T-cell (primary cell): ENCODE results near the gene CXCL8. TPM values are rescaled to one million over a fixed set of nuclear protein-coding genes. Genes with fewer than 3 reads are reported as not detected.
"Not testable (repeated sequence)": the region's sequence is repeated elsewhere in the genome, so short reads cannot be mapped to it uniquely, and the experiment has no call there.

Experiments used
- ATAC-seq, 4 experiments: fragments of 200-7000 bp in 3 of 4; fragments of 150-1000 bp in 1 of 4; cut with Tn5 transposase; replicated peaks in 1 of 4; 1 replicate in 3 of 4; 2 replicates in 1 of 4; pipeline ENCODE4 v1.10.0; 2021; ENCODE audit warnings: moderate library complexity in 3 of 4, mild to moderate bottlenecking in 2 of 4, moderate number of reproducible peaks in 1 of 4
- CTCF ChIA-PET, 2 donors: fragments of 300-600 bp; sonication (Branson Sonifier 250); formaldehyde crosslinking; loops; one replicate each; lab custom pipeline; 2022; ENCODE audit warnings: antibody characterized with exemption in 2 of 2; lab: Charles Lee
- POLR2A ChIA-PET, 2 donors: fragments of 300-600 bp; sonication (Branson Sonifier 250); formaldehyde crosslinking; loops; one replicate each; lab custom pipeline; 2022; ENCODE audit warnings: antibody characterized with exemption in 2 of 2; lab: Charles Lee
- DNase-seq, 35 experiments: peaks; one replicate each; pipeline versions ENCODE4 v3.0.0 to v3.0.0-alpha.2; 2013 to 2023
- H3K27ac ChIP-seq: one replicate; pipeline ENCODE4 v1.5.1; 2013; ENCODE audit warnings: low read length
- H3K27me3 ChIP-seq, 2 experiments: replicated peaks in 1 of 2; 1 replicate in 1 of 2; 2 replicates in 1 of 2; pipeline versions ENCODE4 v1.6.1 to v1.7.0; 2013; ENCODE audit warnings: low read length in 1 of 2, mixed read lengths in 1 of 2; ENCODE audit not compliant: control insufficient read depth in 2 of 2, insufficient read depth in 2 of 2; ENCODE audit errors: extremely low read depth in 1 of 2
- H3K36me3 ChIP-seq, 2 donors: 1 replicate in 1 of 2; 2 replicates in 1 of 2; pipeline versions ENCODE4 v1.6.1 to v1.7.0; 2013; ENCODE audit warnings: low read length in 1 of 2; ENCODE audit not compliant: control insufficient read depth in 2 of 2, insufficient read depth in 1 of 2; ENCODE audit errors: extremely low read depth in 1 of 2
- H3K4me1 ChIP-seq, 2 experiments: 1 replicate in 1 of 2; 2 replicates in 1 of 2; pipeline versions ENCODE4 v1.6.1 to v1.7.0; 2013; ENCODE audit warnings: low read length in 2 of 2, mixed read lengths in 1 of 2; ENCODE audit not compliant: insufficient read depth in 2 of 2, control insufficient read depth in 1 of 2; ENCODE audit errors: extremely low read depth in 1 of 2
- H3K4me3 ChIP-seq, 2 donors: 1 replicate in 1 of 2; 2 replicates in 1 of 2; pipeline versions ENCODE4 v1.5.1 to v1.7.0; 2013; ENCODE audit warnings: mild to moderate bottlenecking in 2 of 2, low read length in 1 of 2, moderate library complexity in 1 of 2; ENCODE audit not compliant: control insufficient read depth in 1 of 2; ENCODE audit errors: extremely low read depth in 1 of 2
- H3K9me3 ChIP-seq: 2 replicates; pipeline ENCODE4 v1.7.0; 2013
- H3K27ac Mint-ChIP-seq, 2 donors: one replicate each; pipeline ENCODE4 v1.8.0; 2020 to 2021; ENCODE audit warnings: mild to moderate bottlenecking in 2 of 2, mixed read lengths in 2 of 2
- H3K27me3 Mint-ChIP-seq, 2 donors: one replicate each; pipeline ENCODE4 v1.8.0; 2021 to 2022; ENCODE audit warnings: mixed read lengths in 2 of 2
- H3K36me3 Mint-ChIP-seq: one replicate; pipeline ENCODE4 v1.8.0; 2021; ENCODE audit warnings: mixed read lengths
- H3K4me1 Mint-ChIP-seq, 3 donors: one replicate each; pipeline ENCODE4 v1.8.0; 2020 to 2022; ENCODE audit warnings: mixed read lengths in 3 of 3, mild to moderate bottlenecking in 1 of 3
- H3K4me3 Mint-ChIP-seq, 3 donors: one replicate each; pipeline ENCODE4 v1.8.0; 2020 to 2022; ENCODE audit warnings: mild to moderate bottlenecking in 3 of 3, mixed read lengths in 3 of 3, moderate library complexity in 3 of 3
- H3K9me3 Mint-ChIP-seq, 3 donors: one replicate each; pipeline ENCODE4 v1.8.0; 2020 to 2022; ENCODE audit warnings: mixed read lengths in 3 of 3
- WGBS: methylation state at CpG from one replicate; pipeline ENCODE4 v1.1.5; 2013; ENCODE audit warnings: missing lambda C conversion rate; ENCODE audit not compliant: insufficient coverage; 5-methylcytosine and 5-hydroxymethylcytosine counted together
- total RNA-seq, 35 experiments: library from RNA in 6 of 35; stranded (reverse) in 6 of 35; fragments of 120-200 nt in 1 of 35; gene quantifications; one replicate each; pipeline versions ENCODE4 v1.2.1 to v1.2.4 and lab custom pipeline; 2013 to 2026

The CXCL8 gene
- total RNA-seq, 5 donors from 2014 or later (not counting 1 experiment from before 2014, with no cell fraction given) = 0.39 to 1.4 (median 0.67) TPM

DNA sequence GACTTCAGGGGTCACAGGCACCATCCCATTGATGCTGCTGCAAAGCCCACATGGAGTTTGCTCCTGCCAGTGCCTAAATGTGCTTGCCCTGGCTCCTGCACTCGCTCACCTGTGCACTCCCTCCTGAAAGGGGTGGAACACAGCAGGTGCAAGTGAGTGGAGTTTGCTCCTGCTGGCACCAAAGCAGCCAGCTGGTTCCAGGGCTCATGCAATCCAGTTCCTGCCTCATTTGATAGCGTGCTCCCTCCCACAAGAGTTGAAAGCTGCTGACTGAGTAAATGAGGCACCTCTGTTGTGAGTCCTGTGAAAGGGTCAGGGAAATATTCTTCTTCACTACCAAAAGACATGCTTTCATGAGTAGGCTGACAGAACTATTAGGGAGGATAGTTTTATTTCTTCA lies 30.5 kb downstream of the CXCL8 start:
- no peak overlapping the region for H3K27ac Mint-ChIP-seq
- no peak overlapping the region for H3K4me3 Mint-ChIP-seq
- no peak for DNase-seq
- ATAC-seq = no peak
- H3K4me1 ChIP-seq = no peaks in the 10 kb centered on the region
- no peaks in the 10 kb centered on the region for H3K9me3 ChIP-seq
- no peaks in the 10 kb centered on the region for H3K4me1 Mint-ChIP-seq
- H3K27ac ChIP-seq = no peak overlapping the region
- WGBS = 56% methylated on average over 1 of the region's 2 CpGs
- no peaks in the 10 kb centered on the region for H3K36me3 Mint-ChIP-seq
- H3K9me3 Mint-ChIP-seq = peaks cover 0 to 4% (median 3%) of the 10 kb centered on the region in 3 donors
- H3K4me3 ChIP-seq = no peak overlapping the region
- ChIA-PET CTCF (no interaction called here), POLR2A (no interaction called here)
- no peaks in the 10 kb centered on the region for H3K27me3 ChIP-seq
- H3K27me3 Mint-ChIP-seq = peaks cover 0 to 5% of the 10 kb centered on the region in 2 donors
- no peaks in the 10 kb centered on the region for H3K36me3 ChIP-seq

DNA sequence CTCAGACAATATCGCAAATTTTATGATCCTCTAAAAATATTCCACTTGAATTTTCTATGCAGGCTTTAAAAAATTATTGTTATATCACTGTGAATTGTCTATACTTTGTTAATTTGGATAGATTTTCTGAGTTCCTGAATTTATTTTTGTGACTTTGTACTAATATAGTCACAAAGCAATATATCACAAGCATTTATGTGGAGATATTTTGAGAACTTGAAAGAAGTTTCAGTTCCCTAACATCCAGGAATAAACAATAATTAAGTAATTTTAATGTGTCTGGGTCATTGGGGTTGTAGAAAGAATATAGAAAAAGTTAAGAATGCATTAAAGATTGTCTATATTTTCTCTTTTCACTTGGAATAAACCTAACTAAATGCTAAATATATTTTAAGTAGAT lies 32.0 kb downstream of the CXCL8 start:
- Histone ChIP-seq H3K9me3 (no peaks in the 10 kb centered on the region), H3K36me3 (no peaks in the 10 kb centered on the region), H3K4me1 (no peaks in the 10 kb centered on the region), H3K4me3 (no peak overlapping the region), H3K27me3 (no peaks in the 10 kb centered on the region), H3K27ac (no peak overlapping the region)
- H3K4me1 Mint-ChIP-seq = no peaks in the 10 kb centered on the region
- peaks cover 0 to 5% of the 10 kb centered on the region in 2 donors for H3K27me3 Mint-ChIP-seq
- WGBS = no CpG with 5 or more reads among the region's 1 CpG
- POLR2A ChIA-PET = no interaction called here
- ATAC-seq (no peak), DNase-seq (no peak)
- CTCF ChIA-PET = no interaction called here
- no peak overlapping the region for H3K4me3 Mint-ChIP-seq
- no peaks in the 10 kb centered on the region for H3K36me3 Mint-ChIP-seq
- peaks cover 0 to 4% (median 3%) of the 10 kb centered on the region in 3 donors for H3K9me3 Mint-ChIP-seq
- no peak overlapping the region for H3K27ac Mint-ChIP-seq

DNA sequence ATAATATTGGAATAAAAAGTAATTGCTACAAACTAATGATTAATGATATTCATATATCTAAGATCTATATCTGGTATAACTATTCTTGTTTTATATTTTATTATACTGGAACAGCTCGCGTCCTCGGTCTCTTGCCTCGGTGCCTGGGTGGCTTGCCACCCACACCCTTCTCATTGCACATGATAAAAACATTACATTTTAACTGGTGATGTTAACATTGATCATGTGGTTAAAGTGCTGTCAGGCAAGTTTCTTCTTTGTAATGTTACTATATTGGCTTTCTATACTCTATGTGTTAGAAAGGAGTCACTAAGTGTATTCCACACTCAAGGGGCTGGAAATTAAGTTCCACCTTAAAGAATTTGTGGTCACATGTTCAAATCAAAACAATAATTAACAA lies 34.0 kb downstream of the CXCL8 start:
- H3K27ac Mint-ChIP-seq, ATAC-seq, H3K27me3 Mint-ChIP-seq, H3K27me3 ChIP-seq, H3K9me3 ChIP-seq, CTCF ChIA-PET, H3K4me1 Mint-ChIP-seq, H3K4me3 Mint-ChIP-seq, H3K9me3 Mint-ChIP-seq, H3K27ac ChIP-seq, H3K4me3 ChIP-seq, H3K4me1 ChIP-seq, DNase-seq, H3K36me3 Mint-ChIP-seq, POLR2A ChIA-PET, H3K36me3 ChIP-seq: not testable (repeated sequence)
- WGBS = no CpG with 5 or more reads among the region's 4 CpGs

DNA sequence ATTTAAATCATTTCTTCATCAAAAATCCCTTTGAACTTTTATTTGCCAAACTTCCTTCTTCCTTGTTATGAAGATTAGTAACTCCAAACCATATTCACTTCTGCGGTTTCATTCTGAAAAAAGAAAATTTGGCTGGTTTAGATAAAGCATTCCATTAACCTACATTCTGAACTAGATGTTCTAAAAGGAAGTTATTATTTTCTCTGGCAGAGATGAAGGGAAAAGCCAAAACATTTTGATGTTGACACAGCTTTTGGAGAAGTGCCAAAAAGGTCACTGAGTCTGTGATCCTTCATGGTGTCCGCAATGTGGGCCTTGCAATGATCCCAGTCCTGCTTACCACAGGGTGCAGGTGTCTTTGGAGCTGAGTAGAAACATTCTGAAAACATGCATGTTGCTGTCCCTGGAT lies 36.0 kb downstream of the CXCL8 start:
- H3K4me3 ChIP-seq = no peak overlapping the region
- H3K27me3 ChIP-seq = no peaks in the 10 kb centered on the region
- POLR2A ChIA-PET = no interaction called here
- no peaks in the 10 kb centered on the region for H3K9me3 ChIP-seq
- no peak overlapping the region for H3K4me3 Mint-ChIP-seq
- H3K9me3 Mint-ChIP-seq = no peaks in the 10 kb centered on the region
- DNase-seq (no peak), ATAC-seq (no peak)
- 67% methylated on average over 1 of the region's 2 CpGs for WGBS
- H3K4me1 Mint-ChIP-seq = no peaks in the 10 kb centered on the region
- H3K27me3 Mint-ChIP-seq = no peaks in the 10 kb centered on the region
- no peak overlapping the region for H3K27ac ChIP-seq
- no peaks in the 10 kb centered on the region for H3K4me1 ChIP-seq
- CTCF ChIA-PET = no interaction called here
- H3K36me3 ChIP-seq = no peaks in the 10 kb centered on the region
- no peaks in the 10 kb centered on the region for H3K36me3 Mint-ChIP-seq
- no peak overlapping the region for H3K27ac Mint-ChIP-seq

DNA sequence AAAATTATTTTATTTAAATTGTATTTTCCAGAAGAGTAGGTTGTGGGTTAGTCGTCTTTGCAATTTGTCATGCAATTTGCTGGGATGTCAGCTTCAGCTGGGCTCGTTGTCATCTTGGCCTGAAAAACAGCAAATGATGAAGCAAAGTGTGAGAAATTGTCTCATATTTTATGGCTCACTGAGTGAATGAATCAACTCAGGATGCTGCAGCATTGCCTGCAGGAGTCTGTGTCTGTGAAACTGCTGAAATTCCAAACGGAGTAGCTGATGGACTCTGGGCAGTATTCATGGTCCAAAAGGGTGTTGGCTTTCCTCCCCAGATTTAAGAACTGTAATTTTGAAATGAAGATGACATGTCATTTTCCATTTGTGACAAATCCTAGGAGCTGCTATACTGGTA lies 37.2 kb downstream of the CXCL8 start:
- no peaks in the 10 kb centered on the region for H3K9me3 Mint-ChIP-seq

DNA sequence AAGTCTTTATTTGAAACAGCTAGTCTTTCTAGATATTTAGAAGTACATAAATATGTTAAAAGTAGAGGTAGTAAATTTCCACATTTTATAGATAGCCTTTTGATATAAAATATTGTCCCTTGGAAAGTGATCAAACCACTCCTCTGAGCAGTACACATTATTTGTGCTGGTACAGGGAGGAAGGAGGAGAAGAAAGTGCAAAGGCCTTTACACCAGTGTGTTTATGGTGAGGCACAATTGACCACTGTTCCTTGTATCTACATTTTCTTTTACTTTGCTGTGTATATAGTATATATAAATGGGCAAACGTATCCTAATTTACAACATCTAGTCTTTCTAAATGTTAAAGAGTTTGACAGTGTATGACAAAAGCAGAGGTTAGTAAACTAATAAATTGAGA lies 39.9 kb downstream of the CXCL8 start:
- H3K36me3 Mint-ChIP-seq = no peaks in the 10 kb centered on the region
- H3K36me3 ChIP-seq = no peaks in the 10 kb centered on the region
- no peaks in the 10 kb centered on the region for H3K4me1 ChIP-seq
- ATAC-seq (no peak), DNase-seq (no peak)
- ChIA-PET CTCF (no interaction called here), POLR2A (no interaction called here)
- H3K4me1 Mint-ChIP-seq = no peaks in the 10 kb centered on the region
- no peak overlapping the region for H3K27ac ChIP-seq
- WGBS = no CpG with 5 or more reads among the region's 1 CpG
- no peak overlapping the region for H3K4me3 Mint-ChIP-seq
- no peaks in the 10 kb centered on the region for H3K27me3 ChIP-seq
- H3K27me3 Mint-ChIP-seq = peaks cover 2 to 3% of the 10 kb centered on the region in 2 donors
- H3K9me3 ChIP-seq = no peaks in the 10 kb centered on the region
- H3K4me3 ChIP-seq = no peak overlapping the region
- no peaks in the 10 kb centered on the region for H3K9me3 Mint-ChIP-seq
- no peak overlapping the region for H3K27ac Mint-ChIP-seq

More for the DNA sequence above, 37.2 kb downstream of the CXCL8 start:
- Mint-ChIP-seq H3K27ac (no peak overlapping the region), H3K4me1 (no peaks in the 10 kb centered on the region), H3K36me3 (no peaks in the 10 kb centered on the region), H3K27me3 (peaks cover 0 to 2% of the 10 kb centered on the region in 2 donors), H3K4me3 (no peak overlapping the region)
- ATAC-seq (no peak), DNase-seq (no peak)
- no peak overlapping the region for H3K4me3 ChIP-seq
- ChIA-PET POLR2A (no interaction called here), CTCF (no interaction called here)
- no peaks in the 10 kb centered on the region for H3K9me3 ChIP-seq
- no peaks in the 10 kb centered on the region for H3K36me3 ChIP-seq
- H3K27me3 ChIP-seq = no peaks in the 10 kb centered on the region
- no peaks in the 10 kb centered on the region for H3K4me1 ChIP-seq
- WGBS = 72% methylated on average over 3 of the region's 3 CpGs
- H3K27ac ChIP-seq = no peak overlapping the region

DNA sequence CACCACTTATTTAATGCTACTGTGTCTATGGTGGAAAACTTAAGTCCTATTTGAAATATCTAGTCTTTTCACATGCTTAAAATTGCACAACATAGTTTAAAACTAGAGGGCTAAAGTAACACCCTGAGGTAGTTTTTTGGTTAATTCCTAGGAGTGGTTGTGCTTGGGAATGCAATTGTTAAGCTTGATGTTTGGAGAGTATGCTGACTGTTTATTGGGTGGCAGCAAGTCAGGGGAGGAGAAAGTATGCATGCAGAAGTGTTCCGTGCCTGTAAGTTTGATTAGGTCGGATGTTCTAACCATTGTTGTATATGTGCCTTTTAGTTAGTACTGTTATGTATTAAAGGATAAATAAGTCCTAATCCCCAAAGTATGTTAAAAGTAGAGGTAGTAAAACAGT lies 40.5 kb downstream of the CXCL8 start:
- H3K9me3 Mint-ChIP-seq = no peaks in the 10 kb centered on the region
- ATAC-seq (no peak), DNase-seq (no peak)
- CTCF ChIA-PET = no interaction called here
- 80% methylated on average over 1 of the region's 2 CpGs for WGBS
- no peaks in the 10 kb centered on the region for H3K36me3 Mint-ChIP-seq
- Histone ChIP-seq H3K27ac (no peak overlapping the region), H3K27me3 (no peaks in the 10 kb centered on the region), H3K4me3 (no peak overlapping the region), H3K4me1 (no peaks in the 10 kb centered on the region), H3K9me3 (no peaks in the 10 kb centered on the region), H3K36me3 (no peaks in the 10 kb centered on the region)
- H3K27ac Mint-ChIP-seq = no peak overlapping the region
- no peak overlapping the region for H3K4me3 Mint-ChIP-seq
- peaks cover 2 to 3% of the 10 kb centered on the region in 2 donors for H3K27me3 Mint-ChIP-seq
- no peaks in the 10 kb centered on the region for H3K4me1 Mint-ChIP-seq
- POLR2A ChIA-PET = no interaction called here
